ENCODE data around the gene PAAF1. TPM values are rescaled to one million over a fixed set of nuclear protein-coding genes. Genes with fewer than 3 reads are reported as not detected.

Gene PAAF1
- total RNA-seq, 1 experiment from 2014 or later: 15.1 TPM

DNA sequence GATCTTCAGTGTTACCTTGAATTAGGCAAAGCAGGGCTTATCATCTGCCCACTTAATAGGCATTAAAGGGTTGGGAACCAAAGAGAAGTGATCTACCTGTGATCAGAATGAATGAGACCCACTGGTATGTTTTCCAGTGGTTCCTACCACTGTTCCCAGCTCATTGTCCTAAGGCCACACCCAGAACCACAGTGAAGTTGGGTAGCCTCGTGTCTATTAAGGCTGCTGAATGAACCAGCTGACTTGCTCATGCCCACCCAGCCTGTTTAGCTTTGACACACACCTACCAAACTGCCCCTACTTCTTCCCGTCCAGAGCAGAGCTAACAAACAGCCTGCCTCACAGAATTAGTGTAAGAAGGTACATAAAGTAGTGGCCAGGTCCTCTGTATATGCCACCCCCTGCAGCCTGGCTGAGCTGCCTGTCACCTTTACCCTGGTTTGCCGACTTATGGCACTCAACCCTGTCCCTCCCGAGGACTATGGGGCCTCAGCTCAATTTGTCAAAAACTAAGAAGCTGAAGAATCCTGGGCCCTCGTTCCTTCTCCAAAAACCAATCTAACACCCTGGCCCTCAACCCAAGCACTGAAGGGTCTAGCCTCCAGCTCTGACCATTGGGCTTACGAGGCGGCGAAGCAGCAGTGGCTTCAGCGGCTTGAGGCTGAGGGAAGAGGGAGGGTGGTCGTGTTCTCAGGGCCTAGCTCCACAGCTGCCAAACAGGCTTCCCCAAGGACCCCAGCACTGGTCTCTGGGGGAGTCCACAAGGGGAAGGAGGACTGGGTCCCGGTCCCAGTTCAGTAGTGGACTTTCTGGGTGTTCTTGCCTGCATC is 96.0 kb downstream of the PAAF1 start:
- no peak for DNase-seq (ENCODE audit: low spot score)

DNA sequence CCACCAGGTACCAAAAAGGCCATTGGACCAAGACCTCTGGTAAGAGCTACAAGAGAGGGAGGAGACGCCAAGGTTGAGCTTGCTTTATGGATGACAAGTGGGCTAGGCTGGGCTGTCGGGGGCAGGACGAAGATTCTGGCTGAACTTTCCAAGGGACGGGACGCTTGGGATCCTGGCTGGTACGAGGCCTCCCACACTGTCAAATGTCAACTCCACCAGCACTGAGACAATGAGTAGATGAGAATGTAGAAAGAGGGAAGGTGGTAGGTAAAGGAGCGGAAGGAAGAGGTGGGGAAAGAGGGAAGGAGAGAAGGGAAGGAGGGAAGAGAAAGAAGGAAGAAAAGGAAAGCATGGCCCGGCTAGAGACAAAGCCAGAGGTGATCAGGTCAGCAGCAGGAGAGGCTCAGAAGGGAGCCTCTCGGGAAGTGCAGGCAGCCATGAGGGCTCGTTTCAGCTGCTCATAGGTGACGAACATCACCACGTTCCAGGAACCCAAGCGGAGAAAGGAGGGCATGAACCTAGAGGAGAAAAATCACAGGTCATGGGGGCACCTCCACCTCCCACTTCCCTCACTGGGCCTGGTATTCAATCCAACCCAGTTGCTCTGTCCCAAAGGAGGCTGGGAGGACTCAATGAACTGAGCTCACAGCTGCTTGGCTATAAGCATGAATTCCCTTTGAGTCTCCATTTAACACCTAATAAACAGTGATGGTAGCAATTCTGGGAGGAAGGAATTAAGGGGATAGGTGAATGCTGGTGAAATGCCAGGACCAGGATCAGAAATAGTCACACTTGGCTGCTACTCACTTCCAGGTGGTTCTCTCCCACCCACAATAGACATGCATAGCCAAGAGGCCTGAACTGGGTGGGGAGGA is 98.0 kb downstream of the PAAF1 start:
- DNase-seq (ENCODE audit: low spot score): no peak

DNA sequence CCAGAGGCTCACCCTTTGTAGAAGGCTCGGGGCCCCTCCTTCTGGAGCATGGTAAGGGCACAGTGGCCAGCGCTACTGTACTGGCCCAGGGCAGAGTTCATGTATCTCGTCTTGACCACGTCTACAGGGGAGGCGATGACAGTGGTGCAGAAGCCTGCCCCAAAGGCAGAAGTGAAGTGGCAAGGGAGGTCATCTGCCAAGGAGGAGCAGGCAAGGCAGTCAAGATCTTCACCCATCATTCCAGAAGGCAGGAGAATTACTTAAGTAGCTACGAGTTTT is 98.6 kb downstream of the PAAF1 start:
- no peak for DNase-seq (ENCODE audit: low spot score)

DNA sequence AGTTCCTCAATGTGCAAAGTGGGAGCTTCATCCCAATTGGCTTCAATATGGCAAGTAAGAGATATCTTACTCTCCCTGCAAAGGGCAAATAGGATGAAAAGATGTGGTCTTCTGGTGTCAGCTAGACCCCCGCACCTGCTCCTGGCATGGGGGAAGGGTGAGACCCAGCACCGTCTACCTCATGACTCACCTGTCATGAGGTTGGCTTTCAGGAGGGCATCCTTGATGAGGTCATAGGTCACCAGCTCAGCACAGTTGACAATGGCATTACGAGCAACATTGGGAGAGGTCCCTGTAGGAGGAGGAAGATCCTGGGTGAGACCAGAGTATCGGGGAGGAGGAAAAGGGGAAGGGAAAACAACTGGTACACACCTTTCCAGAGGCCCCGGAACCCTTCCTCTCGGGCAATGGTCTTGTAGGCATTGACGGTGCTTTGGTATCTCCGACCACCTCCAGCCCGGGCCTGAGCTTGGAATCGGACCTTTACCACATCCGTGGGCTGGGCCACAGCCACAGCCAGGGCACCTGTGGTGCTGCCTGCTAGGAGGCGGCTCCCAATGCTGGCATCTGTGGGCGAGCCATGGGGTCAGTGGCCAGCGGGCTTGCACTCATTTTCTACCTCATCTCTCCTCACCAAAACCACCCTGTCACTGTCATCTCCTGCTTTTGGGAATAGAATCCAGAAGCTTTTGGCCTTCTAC is 99.8 kb downstream of the PAAF1 start:
- no peak for DNase-seq (ENCODE audit: low spot score)

DNA sequence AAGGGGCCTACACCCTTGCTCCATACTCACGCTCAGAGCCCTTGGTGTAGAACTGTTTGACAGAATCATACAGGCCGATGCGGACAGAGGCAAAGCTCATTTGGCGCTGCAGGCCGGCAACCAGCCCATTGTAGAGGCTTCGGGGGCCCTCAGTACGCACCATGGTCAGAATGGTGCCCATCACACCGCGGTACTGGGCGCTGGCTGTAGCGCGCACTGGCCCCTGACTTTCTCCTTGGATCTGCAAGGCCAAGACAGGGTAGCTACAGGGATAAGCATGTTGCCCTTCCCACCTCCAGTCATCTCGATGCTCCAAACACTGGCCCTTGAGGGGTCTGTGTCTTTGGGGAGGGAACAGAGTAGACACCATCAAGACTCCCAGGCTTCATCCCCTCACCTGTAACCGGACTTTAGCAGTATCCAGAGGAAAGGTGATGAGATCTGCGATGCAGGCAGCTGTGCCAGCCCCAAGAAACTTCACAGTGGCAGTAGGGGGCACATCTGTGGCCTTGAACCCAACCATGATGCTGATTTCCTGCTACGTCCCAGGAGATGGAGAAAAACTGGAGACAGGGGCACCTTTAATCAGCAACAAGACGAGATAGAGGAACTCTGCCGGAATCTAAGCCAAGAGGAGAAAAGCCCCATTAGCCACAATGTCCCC is 101.2 kb downstream of the PAAF1 start:
- DNase-seq (ENCODE audit: low spot score): no peak

DNA sequence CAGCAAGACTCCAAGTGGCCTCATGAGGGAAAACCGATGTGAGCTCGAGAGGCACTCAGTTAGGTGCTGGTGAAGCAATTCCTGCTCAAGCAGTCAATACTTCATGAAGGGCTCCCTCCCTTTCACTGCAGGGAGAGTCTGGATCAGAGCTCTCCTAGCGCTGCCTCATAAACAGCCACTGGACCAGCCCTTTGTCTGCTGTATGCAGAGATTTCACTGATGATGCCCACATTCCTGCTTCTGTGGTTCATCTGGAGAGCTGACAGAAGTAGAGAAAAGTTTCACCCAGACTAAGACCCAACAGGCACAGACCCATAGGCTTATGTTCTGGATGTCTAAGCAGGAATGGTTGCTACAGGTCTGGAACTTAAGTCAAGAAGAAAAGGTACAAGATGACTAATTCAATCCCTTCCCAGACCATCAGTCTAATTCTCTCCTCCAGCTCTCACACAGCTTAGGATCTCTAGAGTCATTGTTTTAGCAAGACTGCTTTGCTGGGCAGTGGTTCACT is 101.8 kb downstream of the PAAF1 start:
- DNase-seq (ENCODE audit: low spot score): no peak

DNA sequence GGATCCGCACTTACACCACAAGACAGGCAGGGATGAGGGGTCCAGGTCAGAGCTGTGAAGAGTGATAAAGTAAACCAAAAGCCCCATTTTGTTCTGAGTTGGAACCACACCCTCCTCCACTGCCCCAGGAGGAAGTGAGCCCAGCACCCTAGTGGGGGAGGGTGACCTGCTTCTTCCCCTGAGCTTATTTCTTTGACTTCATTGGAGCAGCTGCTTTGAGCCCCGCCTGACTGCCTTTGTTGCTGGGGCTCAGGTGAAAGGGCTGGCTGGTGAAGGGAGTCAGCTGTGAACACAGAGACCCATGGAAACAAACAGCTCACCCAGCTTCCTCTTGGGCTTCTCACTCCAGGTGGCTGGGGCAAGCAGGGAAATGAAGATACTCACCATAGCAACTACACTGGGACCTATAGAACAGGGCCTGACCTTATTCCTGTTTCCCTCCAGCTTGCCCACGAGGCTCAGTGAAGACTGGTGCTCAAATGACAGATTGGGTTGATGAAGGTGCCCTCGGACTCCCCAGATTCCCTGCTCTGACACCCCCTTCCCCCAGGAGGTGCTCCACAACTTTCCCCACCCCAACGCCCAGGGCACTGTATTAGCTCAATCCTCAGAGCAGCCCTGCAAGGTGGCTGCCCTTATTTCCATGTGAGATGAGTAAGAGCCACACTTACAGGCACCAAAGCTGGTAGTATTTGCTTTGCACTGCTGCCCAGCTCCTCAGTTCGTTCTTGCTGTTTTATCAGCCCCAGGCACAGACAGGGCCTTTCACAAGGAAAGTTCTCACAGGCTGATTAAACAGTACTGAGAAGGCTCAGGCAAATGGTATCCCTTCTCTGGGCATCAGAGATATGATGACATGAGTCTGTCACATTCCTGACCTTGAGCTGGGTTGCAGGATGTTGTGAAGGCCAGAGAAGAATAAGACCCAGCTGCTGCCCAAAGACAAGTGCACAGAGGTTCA is 103.5 kb downstream of the PAAF1 start:
- no peak for DNase-seq (ENCODE audit: low spot score)

Other genes starting within 250 kb of the PAAF1 start
- gene PLEKHB1, start 230.4 kb upstream of the PAAF1 start, total RNA-seq (2014; rRNA removed; shearing (Covaris generic)): 6.2 and 10.2 TPM in 2 replicates
- 91.8 and 92.1 TPM in 2 replicates for gene RAB6A, start 115.9 kb upstream of the PAAF1 start, total RNA-seq (2014; rRNA removed; shearing (Covaris generic))
- 54.7 and 68.2 TPM in 2 replicates for gene MRPL48, start 89.1 kb upstream of the PAAF1 start, total RNA-seq (2014; rRNA removed; shearing (Covaris generic))
- 126 and 133 TPM in 2 replicates for gene COA4, start 153 bp upstream of the PAAF1 start, total RNA-seq (2014; rRNA removed; shearing (Covaris generic))
- not detected in 2 replicates for gene DNAJB13, start 74.0 kb downstream of the PAAF1 start, total RNA-seq (2014; rRNA removed; shearing (Covaris generic))
- 18.8 and 30.4 TPM in 2 replicates for gene UCP2, start 105.8 kb downstream of the PAAF1 start, total RNA-seq (2014; rRNA removed; shearing (Covaris generic))
- gene UCP3, start 132.1 kb downstream of the PAAF1 start, total RNA-seq (2014; rRNA removed; shearing (Covaris generic)): 0.05 and 0.46 TPM in 2 replicates

All from A172 (cell line).